Heart left ventricle (tissue), 16 donors: ENCODE results near the gene IL1R2. TPM values are rescaled to one million over a fixed set of nuclear protein-coding genes. Genes with fewer than 3 reads are reported as not detected.

Experiments
- ATAC-seq, 4 donors: fragments of 200-7000 bp; cut with Tn5 transposase; one replicate each; pipeline ENCODE4 v1.9.1; 2020 to 2022; ENCODE audit warnings: moderate library complexity in 4 of 4, mild to moderate bottlenecking in 3 of 4, moderate number of reproducible peaks in 1 of 4
- DNase-seq, 5 donors: peaks; one replicate each; pipeline ENCODE4 v3.0.0-alpha.2; 2020
- H3K27ac ChIP-seq, 12 donors: fragments of 200-600 bp; sonication (generic) in 4 of 12; one replicate each; pipeline versions ENCODE4 v1.5.0 to v1.8.0; 2016 to 2022; ENCODE audit warnings: mild to moderate bottlenecking in 2 of 12
- H3K27me3 ChIP-seq, 9 donors: fragments of 200-600 bp; sonication (generic) in 2 of 9; one replicate each; pipeline versions ENCODE4 v1.5.1 to v1.8.0; 2016 to 2022; ENCODE audit warnings: mild to moderate bottlenecking in 3 of 9
- H3K36me3 ChIP-seq, 9 donors: fragments of 200-600 bp; sonication (generic) in 2 of 9; one replicate each; pipeline versions ENCODE4 v1.5.0 to v1.8.0; 2018 to 2022; ENCODE audit warnings: mild to moderate bottlenecking in 2 of 9
- H3K4me1 ChIP-seq, 12 donors: fragments of 200-600 bp; sonication (generic) in 4 of 12; one replicate each; pipeline versions ENCODE4 v1.5.0 to v1.8.0; 2016 to 2022; ENCODE audit warnings: mild to moderate bottlenecking in 3 of 12
- H3K4me3 ChIP-seq, 12 donors: fragments of 200-600 bp; sonication (generic) in 4 of 12; one replicate each; pipeline versions ENCODE4 v1.5.0 to v1.8.0; 2017 to 2022; ENCODE audit warnings: mild to moderate bottlenecking in 9 of 12, moderate library complexity in 4 of 12
- H3K9me3 ChIP-seq, 12 donors: fragments of 200-600 bp; sonication (generic) in 4 of 12; one replicate each; pipeline versions ENCODE4 v1.5.0 to v1.8.0; 2016 to 2022; ENCODE audit warnings: mild to moderate bottlenecking in 1 of 12
- POLR2A ChIP-seq, 2 donors: fragments of 450-650 bp; IDR thresholded peaks; one replicate each; pipeline ENCODE4 v1.6.1; 2017; ENCODE audit warnings: antibody characterized with exemption in 2 of 2, mild to moderate bottlenecking in 2 of 2, moderate library complexity in 2 of 2
- WGBS, 4 donors: extraction: QIAGEN DNeasy Blood & Tissue Kit in 2 of 4; methylation state at CpG; one replicate each; pipeline versions ENCODE4 v1.1.5 to v1.1.7; 2013 to 2018; 5-methylcytosine and 5-hydroxymethylcytosine counted together
- intact Hi-C, 10 donors: fragments of 100-400 bp; cut with DNase I; formaldehyde crosslinking; loops; one replicate each; pipeline versions ENCODE4 v1.11.1 to v1.14.2; 2022
- polyA plus RNA-seq, 2 donors: library from polyadenylated mRNA; stranded (reverse); fragments of 200-250 nt; gene quantifications; one replicate each; pipeline ENCODE4 v1.2.3, GENCODE V29; 2013
- total RNA-seq, 9 donors: library from RNA; depleted of rRNA in 2 of 9; stranded (reverse); fragments of >200 nt in 2 of 9; fragmentation: NEBNext Ultra II Directional in 3 of 9; extraction: Animal tissue kit (Norgen Biotek cat#: 25700) in 3 of 9; gene quantifications; one replicate each; pipeline versions ENCODE4 v1.1.0 to v1.2.4, GENCODE V29; 2016 to 2023
- TF ChIP-seq, protein P1 (sequence below), 12 donors: fragments of 200-600 bp; sonication (generic) in 4 of 12; IDR thresholded peaks; one replicate each; pipeline versions ENCODE4 v1.5.0 to v1.8.0; 2018 to 2022; ENCODE audit warnings: antibody characterized with exemption in 12 of 12, mild to moderate bottlenecking in 5 of 12
- donor health status: ischemic (EF 13 %, LVEDD 7.1; RV severe dilation, severe dysfunction).
- donor health status: healthy with polysubstance abuse.
- donor health status: DM: no; HTN: yes; CAD: no.
- donor health status: DM: no; HTN: no; CAD: no.
- donor health status: ischemic (EF 25% LVEDD 6.9; RV normal size, moderate dysfunction).
- donor health status: ischemic (EF 25% LVEDD 5.7; RV mildly dilated, moderate dysfunction).
- donor health status: healthy.
- donor health status: DM: yes; HTN: yes; CAD: no.
- donor health status: ischemic (EF 35%, LVEDD 5.7; RV mildly dilated, moderate dysfunction).
- donor health status: nonischemic (EF 11% LVEDD 7.7; RV severe dilation, severe dysfunction).
- donor health status: DM: yes; HTN: yes; CAD: no.
- donor health status: PGD.
- donor health status: ischemic (EF 29% LVEDD 5.4; RV normal size, mild dysfunction).
- donor health status: nonischemic (EF 23%, LVEDD 6.1; RV moderate dilation, normal function).

IL1R2 gene
- total and polyA plus RNA-seq, 11 donors: 0.77 to 8.0 (median 2.1) TPM; not detected in 3

GRCh38 chr2:101969723-101970122 is 22.0 kb upstream of the IL1R2 start:
- WGBS, 4 donors: 83 to 86% (median 84%) methylated on average over 3 of the region's 3 CpGs
- ATAC-seq: no peak
- Histone ChIP-seq H3K4me1 (peaks cover 0 to 49% (median 0%) of the 10 kb centered on the region in 12 donors), H3K36me3 (no peaks in the 10 kb centered on the region), H3K27ac (no peak overlapping the region), H3K4me3 (no peak overlapping the region), H3K9me3 (peaks cover 0 to 7% (median 0%) of the 10 kb centered on the region in 12 donors), H3K27me3 (no peaks in the 10 kb centered on the region)
- intact Hi-C loops: loop anchor here in 1 of 10 donors (5.0 to 10.0 kb wide), 2 partner anchors 75 to 627 kb away; no protein-coding TSS in a partner anchor
- TF ChIP-seq, protein P1, sequence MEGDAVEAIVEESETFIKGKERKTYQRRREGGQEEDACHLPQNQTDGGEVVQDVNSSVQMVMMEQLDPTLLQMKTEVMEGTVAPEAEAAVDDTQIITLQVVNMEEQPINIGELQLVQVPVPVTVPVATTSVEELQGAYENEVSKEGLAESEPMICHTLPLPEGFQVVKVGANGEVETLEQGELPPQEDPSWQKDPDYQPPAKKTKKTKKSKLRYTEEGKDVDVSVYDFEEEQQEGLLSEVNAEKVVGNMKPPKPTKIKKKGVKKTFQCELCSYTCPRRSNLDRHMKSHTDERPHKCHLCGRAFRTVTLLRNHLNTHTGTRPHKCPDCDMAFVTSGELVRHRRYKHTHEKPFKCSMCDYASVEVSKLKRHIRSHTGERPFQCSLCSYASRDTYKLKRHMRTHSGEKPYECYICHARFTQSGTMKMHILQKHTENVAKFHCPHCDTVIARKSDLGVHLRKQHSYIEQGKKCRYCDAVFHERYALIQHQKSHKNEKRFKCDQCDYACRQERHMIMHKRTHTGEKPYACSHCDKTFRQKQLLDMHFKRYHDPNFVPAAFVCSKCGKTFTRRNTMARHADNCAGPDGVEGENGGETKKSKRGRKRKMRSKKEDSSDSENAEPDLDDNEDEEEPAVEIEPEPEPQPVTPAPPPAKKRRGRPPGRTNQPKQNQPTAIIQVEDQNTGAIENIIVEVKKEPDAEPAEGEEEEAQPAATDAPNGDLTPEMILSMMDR (IDR thresholded peaks at IDR 0.05): no peak
- no peak for TF ChIP-seq POLR2A (IDR thresholded peaks at IDR 0.05)
- no peak for DNase-seq

DNA sequence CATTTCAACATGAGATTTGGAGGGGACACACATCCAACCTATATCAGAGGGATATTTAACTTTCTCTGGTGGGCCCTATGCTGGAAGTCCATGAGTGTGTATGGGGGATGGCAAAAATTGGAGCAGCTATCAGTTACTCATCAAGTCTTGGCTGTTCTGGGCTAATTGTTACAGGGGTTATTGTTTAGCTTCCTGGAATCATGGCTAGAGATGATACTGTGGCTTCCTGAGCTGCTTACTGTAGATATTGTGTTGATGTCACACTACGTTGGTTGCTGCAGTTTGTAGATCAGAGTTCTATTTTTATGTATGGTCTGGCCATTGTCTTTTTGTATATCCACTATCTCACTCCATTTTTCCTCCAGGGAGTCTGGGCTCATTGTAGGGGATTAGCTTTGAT is 20.9 kb upstream of the IL1R2 start:
- H3K9me3 ChIP-seq: peaks cover 0 to 7% (median 0%) of the 10 kb centered on the region in 12 donors
- TF ChIP-seq, protein P1 (IDR thresholded peaks at IDR 0.05): no peak
- TF ChIP-seq POLR2A (IDR thresholded peaks at IDR 0.05): no peak
- H3K27me3 ChIP-seq: no peaks in the 10 kb centered on the region
- DNase-seq: no peak
- no peak overlapping the region for H3K27ac ChIP-seq
- H3K36me3 ChIP-seq: no peaks in the 10 kb centered on the region
- H3K4me3 ChIP-seq: no peak overlapping the region
- intact Hi-C loops: loop anchor here in 1 of 10 donors (5.0 to 10.0 kb wide), 2 partner anchors 76 to 629 kb away; no protein-coding TSS in a partner anchor
- ATAC-seq: no peak
- H3K4me1 ChIP-seq: peaks cover 0 to 49% (median 0%) of the 10 kb centered on the region in 12 donors
- 54 to 72% (median 61%) methylated on average over 1 of the region's 1 CpG for WGBS, 4 donors

- H3K4me1 ChIP-seq: peaks cover 0 to 46% (median 0%) of the 10 kb centered on the region in 12 donors
- intact Hi-C loops: loop anchor here in 1 of 10 donors (5.0 to 10.0 kb wide), 2 partner anchors 77 to 630 kb away; no protein-coding TSS in a partner anchor
- TF ChIP-seq, protein P1 (IDR thresholded peaks at IDR 0.05): no peak
- no peak for TF ChIP-seq POLR2A (IDR thresholded peaks at IDR 0.05)
- peak overlapping the region in 1 of 12 donors; percentile 66 for H3K27ac ChIP-seq
- H3K27me3 ChIP-seq: no peaks in the 10 kb centered on the region
- H3K4me3 ChIP-seq: no peak overlapping the region
- H3K36me3 ChIP-seq: no peaks in the 10 kb centered on the region
- ATAC-seq (no peak), DNase-seq (no peak)
- peaks cover 0 to 7% (median 0%) of the 10 kb centered on the region in 12 donors for H3K9me3 ChIP-seq
Measured at GRCh38 chr2:101971836-101972235, 19.9 kb upstream of the IL1R2 start.

DNA sequence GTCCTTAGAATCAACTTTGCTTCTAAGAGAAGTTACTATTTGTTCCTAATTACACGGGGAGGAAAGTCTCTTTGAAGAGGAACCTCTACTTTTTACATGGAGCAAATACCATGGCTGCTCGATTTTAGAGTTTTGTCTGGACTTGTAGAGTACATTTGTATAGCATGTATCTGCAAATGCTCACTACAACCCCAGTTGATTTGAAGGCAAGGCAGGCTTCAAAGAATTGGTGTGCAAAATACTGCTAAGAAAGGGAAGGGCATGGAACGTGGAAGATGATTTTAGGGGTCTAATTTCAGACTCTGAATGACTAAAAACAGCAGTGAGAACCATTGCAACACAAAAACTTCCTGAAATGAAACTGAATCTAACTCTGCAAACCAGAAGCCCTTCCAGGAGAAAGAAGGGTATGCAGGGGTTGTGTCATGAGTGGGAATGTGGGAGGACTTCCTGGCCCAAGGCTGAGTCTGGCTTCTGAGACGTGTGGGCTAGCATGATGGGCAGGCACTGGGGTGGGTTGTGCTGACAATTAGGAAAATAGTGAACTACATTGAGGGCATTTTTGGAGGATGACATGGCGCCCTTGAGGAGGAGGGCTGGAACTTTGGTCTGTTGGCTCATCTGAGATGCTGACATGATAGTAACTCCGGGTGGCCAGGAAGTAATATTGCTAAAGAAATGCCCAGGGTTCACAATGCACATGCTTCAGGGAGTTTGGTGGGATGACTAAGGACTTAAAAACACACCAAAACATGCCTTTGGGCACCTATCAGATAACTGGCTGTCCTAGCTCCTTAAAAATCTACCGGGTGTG is 18.9 kb upstream of the IL1R2 start:
- H3K9me3 ChIP-seq: peaks cover 0 to 7% (median 0%) of the 10 kb centered on the region in 12 donors
- WGBS, 4 donors: 75 to 78% (median 77%) methylated on average over 7 of the region's 7 CpGs
- no peaks in the 10 kb centered on the region for H3K27me3 ChIP-seq
- DNase-seq (no peak), ATAC-seq (peak in 3 of 4 donors; percentile 42 to 76 (median 69))
- H3K27ac ChIP-seq: peak overlapping the region in 1 of 12 donors; percentile 66
- peaks cover 0 to 38% (median 0%) of the 10 kb centered on the region in 12 donors for H3K4me1 ChIP-seq
- no peak for TF ChIP-seq POLR2A (IDR thresholded peaks at IDR 0.05)
- TF ChIP-seq, protein P1 (IDR thresholded peaks at IDR 0.05): no peak
- intact Hi-C loops: loop anchor here in 1 of 10 donors (5.0 to 10.0 kb wide), 2 partner anchors 78 to 631 kb away; no protein-coding TSS in a partner anchor
- no peak overlapping the region for H3K4me3 ChIP-seq
- H3K36me3 ChIP-seq: no peaks in the 10 kb centered on the region
